Transverse colon (tissue), 4 donors: ENCODE data around the gene PDCD1. TPM values are rescaled to one million over a fixed set of nuclear protein-coding genes. Genes with fewer than 3 reads are reported as not detected.
A peak's percentile ranks its signal among the peaks of the same experiment; 100 is the strongest.

ENCODE experiments used
- DNase-seq: peaks from one replicate; pipeline ENCODE4 v3.0.0-alpha.2; 2019
- H3K27ac ChIP-seq, 4 donors: fragments of 200-600 bp; sonication (generic); 2 replicates each; pipeline ENCODE4 v1.5.1; 2016 to 2018; ENCODE audit warnings: inconsistent platforms in 4 of 4
- H3K27me3 ChIP-seq: fragments of 200-600 bp; sonication (generic); 2 replicates; pipeline ENCODE4 v1.5.1; 2017; ENCODE audit warnings: inconsistent platforms
- H3K36me3 ChIP-seq, 4 donors: fragments of 200-600 bp; sonication (generic); 2 replicates each; pipeline ENCODE4 v1.5.1; 2017 to 2019; ENCODE audit warnings: inconsistent platforms in 4 of 4
- H3K4me1 ChIP-seq, 4 donors: fragments of 200-600 bp; sonication (generic); 2 replicates each; pipeline ENCODE4 v1.5.1; 2017 to 2020; ENCODE audit warnings: inconsistent platforms in 4 of 4
- H3K4me3 ChIP-seq, 4 donors: fragments of 200-600 bp; sonication (generic); 1 replicate in 1 of 4; 2 replicates in 3 of 4; pipeline versions ENCODE4 v1.5.1 to v1.6.1; 2017 to 2019; ENCODE audit warnings: inconsistent platforms in 4 of 4
- H3K9me3 ChIP-seq, 2 donors: fragments of 200-600 bp; sonication (generic); 2 replicates each; pipeline ENCODE4 v1.5.1; 2017 to 2019; ENCODE audit warnings: inconsistent platforms in 2 of 2
- CTCF ChIP-seq, 5 experiments: fragments of 200-600 bp in 3 of 5; fragments of 450-650 bp in 2 of 5; sonication (generic) in 3 of 5; IDR thresholded peaks; 1 replicate in 2 of 5; 2 replicates in 3 of 5; pipeline ENCODE4 v1.5.1; 2016 to 2017; ENCODE audit warnings: antibody characterized with exemption in 5 of 5, inconsistent platforms in 3 of 5, mild to moderate bottlenecking in 2 of 5, moderate library complexity in 1 of 5
- EP300 ChIP-seq: sonication (generic); formaldehyde crosslinking; IDR thresholded peaks from one replicate; pipeline ENCODE4 v1.6.1; 2017; ENCODE audit warnings: antibody characterized with exemption, low read depth
- POLR2A ChIP-seq: fragments of 450-650 bp; IDR thresholded peaks from one replicate; pipeline ENCODE4 v1.6.1; 2016; ENCODE audit warnings: antibody characterized with exemption, mild to moderate bottlenecking, moderate library complexity
- POLR2AphosphoS5 ChIP-seq, 3 donors: sonication (generic); formaldehyde crosslinking; IDR thresholded peaks; one replicate each; pipeline ENCODE4 v1.6.1; 2016; ENCODE audit warnings: antibody characterized with exemption in 3 of 3
- WGBS, 2 donors: methylation state at CpG; one replicate each; pipeline ENCODE4 v1.1.5; 2018; ENCODE audit warnings: low coverage in 1 of 2; 5-methylcytosine and 5-hydroxymethylcytosine counted together
- in situ Hi-C, 4 donors: fragments of 200-750 bp; cut with MboI; loops; one replicate each; pipeline versions ENCODE4 v1.15.0 to v1.15.1; 2017; ENCODE audit warnings: low sequenced_read_pairs in 3 of 4, low pct_ligation_motif_present in 1 of 4, low pct_unique_long_range_greater_than_20kb in 1 of 4
- intact Hi-C: fragments of 100-400 bp; cut with DNase I; formaldehyde crosslinking; loops from one replicate; pipeline ENCODE4 v1.15.1; 2023; ENCODE audit warnings: low total_unique reads
- total RNA-seq, 4 donors: library from RNA; depleted of rRNA; stranded (reverse); fragments of >200 nt; gene quantifications; one replicate each; pipeline ENCODE4 v1.1.0, GENCODE V29; 2016

The PDCD1 gene
- total RNA-seq, 4 donors from 2014 or later = 0.55 to 0.64 TPM; not detected in 2

DNA sequence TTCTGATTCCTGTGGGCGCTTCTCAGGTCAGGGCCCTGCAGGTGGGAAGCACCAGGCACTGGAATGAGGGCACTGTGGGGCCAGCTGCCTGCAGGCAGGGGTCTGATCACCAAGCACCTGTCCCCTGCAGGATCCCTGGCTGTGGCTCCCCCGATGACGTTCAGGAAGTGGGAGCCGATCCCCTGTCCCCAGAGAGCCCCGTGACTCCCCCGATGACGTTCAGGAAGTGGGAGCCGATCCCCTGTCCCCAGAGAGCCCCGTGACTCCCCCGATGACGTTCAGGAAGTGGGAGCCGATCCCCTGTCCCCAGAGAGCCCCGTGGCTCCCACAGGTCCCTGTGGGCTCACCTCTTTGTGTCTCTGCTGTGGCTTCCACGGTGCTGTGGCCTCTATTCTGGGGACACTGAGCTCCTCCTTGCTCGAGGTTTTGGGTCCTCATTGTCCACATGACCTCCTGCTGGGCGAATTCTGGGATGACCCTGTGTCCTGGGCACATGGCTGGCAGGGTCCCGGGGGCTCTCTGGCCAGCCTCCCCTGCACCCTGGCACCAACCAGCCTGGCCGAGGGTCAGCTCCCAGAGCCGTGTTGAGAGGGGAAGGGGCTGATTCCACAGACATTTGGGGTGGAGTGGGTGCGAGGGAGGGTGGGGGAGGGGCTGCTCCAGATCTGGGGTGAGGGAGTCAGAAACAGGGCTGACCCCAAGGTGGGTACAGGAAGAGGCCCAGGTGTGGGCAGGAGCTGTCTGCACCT is 44.9 kb downstream of the PDCD1 start:
- in situ Hi-C loops (no loop called here), intact Hi-C loops (no loop called here)
- no peaks in the 10 kb centered on the region for H3K27me3 ChIP-seq
- no peak overlapping the region for H3K27ac ChIP-seq
- H3K4me3 ChIP-seq = no peak overlapping the region
- H3K36me3 ChIP-seq = no peaks in the 10 kb centered on the region
- WGBS, 2 donors = 49 to 71% methylated on average over 3 to 20 of the region's 20 CpGs
- H3K4me1 ChIP-seq = peaks cover 4 to 21% (median 16%) of the 10 kb centered on the region in 4 donors
- no peaks in the 10 kb centered on the region for H3K9me3 ChIP-seq
- DNase-seq = peak; percentile 10
- TF ChIP-seq EP300 = no peak
- TF ChIP-seq CTCF (IDR thresholded peaks at IDR 0.05) = no peak
- no peak for TF ChIP-seq POLR2AphosphoS5 (IDR thresholded peaks at IDR 0.05)
- TF ChIP-seq POLR2A = no peak

DNA sequence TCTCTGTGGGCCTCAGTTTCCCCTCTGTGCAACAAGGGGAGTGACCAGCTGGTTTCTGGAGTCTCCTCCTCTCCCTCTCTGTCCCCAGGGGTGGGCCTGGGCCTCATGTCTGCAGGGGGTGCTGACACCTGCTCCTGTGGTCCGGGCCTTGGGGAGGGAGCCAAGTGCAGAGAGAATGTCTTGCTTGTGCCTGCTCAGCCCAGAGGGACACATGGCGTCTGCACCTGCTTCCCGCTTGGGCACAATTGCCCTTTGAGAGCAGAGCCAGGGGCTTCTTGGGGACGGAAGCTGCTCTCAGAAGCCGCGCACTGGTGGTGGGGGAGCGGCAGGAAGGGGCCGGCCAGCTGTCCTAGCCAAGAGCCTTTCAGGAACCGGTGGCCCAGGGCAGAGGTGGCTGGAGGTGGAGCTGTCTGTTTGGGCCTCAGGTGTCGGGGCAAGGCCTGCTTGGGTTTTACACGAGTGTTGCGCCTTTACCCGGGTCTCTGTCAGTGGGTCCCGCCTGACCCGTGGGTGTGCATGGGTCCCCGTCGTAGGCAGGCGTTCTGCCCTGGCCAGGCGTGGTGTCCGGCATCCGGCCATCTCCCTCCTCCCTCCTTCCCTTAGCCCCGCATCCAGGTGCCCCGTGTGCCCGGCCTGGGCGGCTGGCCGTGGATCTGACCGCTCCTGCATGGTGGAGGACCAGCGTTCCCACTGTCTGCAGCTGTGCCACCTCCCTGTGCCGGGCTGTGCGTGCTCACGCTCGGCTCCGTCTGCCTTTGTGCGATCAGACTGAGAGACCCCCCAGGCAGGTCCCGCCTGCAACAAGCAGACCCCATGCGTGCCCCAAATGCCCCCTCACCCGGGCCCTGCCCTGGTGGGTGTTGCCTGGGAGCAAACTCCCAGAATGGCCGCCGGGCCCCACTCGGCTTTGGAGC is 45.7 kb downstream of the PDCD1 start:
- Histone ChIP-seq H3K4me1 (peaks cover 0 to 21% (median 12%) of the 10 kb centered on the region in 4 donors), H3K4me3 (no peak overlapping the region), H3K27me3 (no peaks in the 10 kb centered on the region), H3K9me3 (no peaks in the 10 kb centered on the region), H3K36me3 (no peaks in the 10 kb centered on the region), H3K27ac (no peak overlapping the region)
- 84% methylated on average over 40 of the region's 40 CpGs; no CpG with 5 or more reads in 1 of the 2 donors for WGBS, 2 donors
- TF ChIP-seq EP300 (no peak), CTCF (IDR thresholded peaks at IDR 0.05) (no peak), POLR2AphosphoS5 (IDR thresholded peaks at IDR 0.05) (no peak), POLR2A (no peak)
- in situ Hi-C loops (no loop called here), intact Hi-C loops (loop anchor here (1.0 kb wide), 1 partner anchor 14 kb away; no protein-coding TSS in a partner anchor)
- peak; percentile 6 for DNase-seq

GRCh38 chr2:241811952-241812729 is 46.6 kb downstream of the PDCD1 start:
- 83% methylated on average over 18 of the region's 20 CpGs; no CpG with 5 or more reads in 1 of the 2 donors for WGBS, 2 donors
- H3K27me3 ChIP-seq = no peaks in the 10 kb centered on the region
- H3K27ac ChIP-seq = no peak overlapping the region
- in situ Hi-C loops = no loop called here
- TF ChIP-seq EP300 (no peak), POLR2AphosphoS5 (IDR thresholded peaks at IDR 0.05) (no peak), CTCF (IDR thresholded peaks at IDR 0.05) (no peak), POLR2A (no peak)
- no peak for DNase-seq
- peaks cover 0 to 15% (median 8%) of the 10 kb centered on the region in 4 donors for H3K4me1 ChIP-seq
- no peak overlapping the region for H3K4me3 ChIP-seq
- intact Hi-C loops = loop anchor here (1.0 kb wide), 1 partner anchor 13 kb away; no protein-coding TSS in a partner anchor
- H3K36me3 ChIP-seq = no peaks in the 10 kb centered on the region
- no peaks in the 10 kb centered on the region for H3K9me3 ChIP-seq
